ENCODE results near the gene MED12L.
A peak's percentile ranks its signal among the peaks of the same experiment; 100 is the strongest.
"Not testable (repeated sequence)": the region's sequence is repeated elsewhere in the genome, so short reads cannot be mapped to it uniquely, and the experiment has no call there.

MED12L gene

GRCh38 chr3:151387432-151387831 is 302.0 kb downstream of the MED12L start:
- DNase-seq = no peak

- DNase-seq = no peak
These were observed 302.4 kb downstream of the MED12L start for GRCh38 chr3:151387842-151388241.

- DNase-seq = no peak
These were observed 306.3 kb downstream of the MED12L start for GRCh38 chr3:151391720-151392119.

- not testable (repeated sequence) for DNase-seq
These were observed 306.7 kb downstream of the MED12L start for GRCh38 chr3:151392191-151392590.

- DNase-seq = no peak
These were observed 307.8 kb downstream of the MED12L start for GRCh38 chr3:151393146-151393830.

GRCh38 chr3:151393941-151394340 is 308.5 kb downstream of the MED12L start:
- DNase-seq = no peak

GRCh38 chr3:151394611-151395010 is 309.1 kb downstream of the MED12L start:
- DNase-seq = peak; percentile 53

- no peak for DNase-seq
These were observed 310.3 kb downstream of the MED12L start for GRCh38 chr3:151395806-151396205.

- no peak for DNase-seq
These were observed 313.4 kb downstream of the MED12L start for GRCh38 chr3:151398895-151399294.

GRCh38 chr3:151400341-151400740 is 314.9 kb downstream of the MED12L start:
- DNase-seq = no peak

GRCh38 chr3:151402349-151402748 is 316.9 kb downstream of the MED12L start:
- no peak for DNase-seq

GRCh38 chr3:151403246-151403645 is 317.8 kb downstream of the MED12L start:
- DNase-seq = no peak

- DNase-seq = no peak
These were observed 318.9 kb downstream of the MED12L start for GRCh38 chr3:151404316-151404715.

GRCh38 chr3:151407928-151408327 is 322.5 kb downstream of the MED12L start:
- DNase-seq = no peak

GRCh38 chr3:151410891-151411559 is 325.6 kb downstream of the MED12L start:
- DNase-seq = no peak

GRCh38 chr3:151412989-151413388 is 327.5 kb downstream of the MED12L start:
- DNase-seq = no peak

- no peak for DNase-seq
These were observed 329.8 kb downstream of the MED12L start for GRCh38 chr3:151415289-151415688.

GRCh38 chr3:151419806-151420205 is 334.3 kb downstream of the MED12L start:
- no peak for DNase-seq

GRCh38 chr3:151421938-151422337 is 336.5 kb downstream of the MED12L start:
- DNase-seq = no peak

- DNase-seq = no peak
These were observed 337.6 kb downstream of the MED12L start for GRCh38 chr3:151423091-151423490.

- DNase-seq = no peak
These were observed 340.3 kb downstream of the MED12L start for GRCh38 chr3:151425627-151426340.

GRCh38 chr3:151426341-151426657 is 340.8 kb downstream of the MED12L start:
- DNase-seq = no peak

- DNase-seq = no peak
These were observed 342.9 kb downstream of the MED12L start for GRCh38 chr3:151428386-151428785.

- DNase-seq = no peak
These were observed 345.5 kb downstream of the MED12L start for GRCh38 chr3:151430821-151431484.

Measured in islet precursor cell (in vitro differentiated cells).